Gastroesophageal sphincter (tissue), 3 donors: ENCODE data around the gene ID4.

Experiments
- EP300 ChIP-seq: sonication (generic); formaldehyde crosslinking; IDR thresholded peaks from one replicate; pipeline ENCODE4 v1.6.1; 2017; ENCODE audit warnings: antibody characterized with exemption, mild to moderate bottlenecking
- POLR2A ChIP-seq, 2 donors: fragments of 450-650 bp; IDR thresholded peaks; one replicate each; pipeline ENCODE4 v1.6.1; 2017; ENCODE audit warnings: antibody characterized with exemption in 2 of 2, mild to moderate bottlenecking in 2 of 2, moderate library complexity in 1 of 2
- POLR2AphosphoS5 ChIP-seq: sonication (generic); formaldehyde crosslinking; IDR thresholded peaks from one replicate; pipeline ENCODE4 v1.6.1; 2017; ENCODE audit warnings: antibody characterized with exemption
- TF ChIP-seq, protein P1 (sequence below), 4 experiments: fragments of 200-600 bp in 2 of 4; fragments of 450-650 bp in 2 of 4; sonication (generic) in 1 of 4; IDR thresholded peaks; one replicate each; pipeline ENCODE4 v1.5.1; 2017 to 2019; ENCODE audit warnings: antibody characterized with exemption in 4 of 4, mild to moderate bottlenecking in 2 of 4, moderate library complexity in 2 of 4

DNA sequence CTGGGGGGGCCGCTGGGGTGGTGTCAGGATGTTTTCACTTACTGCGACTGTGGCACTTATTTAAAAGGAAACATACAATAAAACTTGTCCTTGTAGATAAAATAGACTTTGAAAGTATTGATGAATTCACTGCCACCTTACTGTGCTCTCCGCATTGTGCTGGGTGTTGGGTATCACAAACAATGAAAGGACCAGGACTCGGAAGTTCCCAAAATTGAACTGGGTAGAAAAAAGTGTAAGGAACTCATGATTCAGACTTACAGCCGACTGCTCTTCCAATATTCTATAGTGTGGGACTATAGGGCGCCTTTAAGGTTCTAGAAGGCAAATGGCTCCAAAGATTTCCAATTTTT, 32.1 kb upstream of the ID4 start:
- TF ChIP-seq, protein P1, sequence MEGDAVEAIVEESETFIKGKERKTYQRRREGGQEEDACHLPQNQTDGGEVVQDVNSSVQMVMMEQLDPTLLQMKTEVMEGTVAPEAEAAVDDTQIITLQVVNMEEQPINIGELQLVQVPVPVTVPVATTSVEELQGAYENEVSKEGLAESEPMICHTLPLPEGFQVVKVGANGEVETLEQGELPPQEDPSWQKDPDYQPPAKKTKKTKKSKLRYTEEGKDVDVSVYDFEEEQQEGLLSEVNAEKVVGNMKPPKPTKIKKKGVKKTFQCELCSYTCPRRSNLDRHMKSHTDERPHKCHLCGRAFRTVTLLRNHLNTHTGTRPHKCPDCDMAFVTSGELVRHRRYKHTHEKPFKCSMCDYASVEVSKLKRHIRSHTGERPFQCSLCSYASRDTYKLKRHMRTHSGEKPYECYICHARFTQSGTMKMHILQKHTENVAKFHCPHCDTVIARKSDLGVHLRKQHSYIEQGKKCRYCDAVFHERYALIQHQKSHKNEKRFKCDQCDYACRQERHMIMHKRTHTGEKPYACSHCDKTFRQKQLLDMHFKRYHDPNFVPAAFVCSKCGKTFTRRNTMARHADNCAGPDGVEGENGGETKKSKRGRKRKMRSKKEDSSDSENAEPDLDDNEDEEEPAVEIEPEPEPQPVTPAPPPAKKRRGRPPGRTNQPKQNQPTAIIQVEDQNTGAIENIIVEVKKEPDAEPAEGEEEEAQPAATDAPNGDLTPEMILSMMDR (IDR thresholded peaks at IDR 0.05), result peak in 1 of 4 experiments; percentile 21
- TF ChIP-seq POLR2A (IDR thresholded peaks at IDR 0.05) (no peak), EP300 (no peak), POLR2AphosphoS5 (no peak)
